Lower lobe of right lung (tissue), 2 donors: Measurements from ENCODE around the gene NTF4. TPM values are rescaled to one million over a fixed set of nuclear protein-coding genes. Genes with fewer than 3 reads are reported as not detected.

ENCODE experiments used
- ATAC-seq, 2 donors: fragments of 200-7000 bp; cut with Tn5 transposase; one replicate each; pipeline ENCODE4 v1.9.1; 2020 to 2022; ENCODE audit warnings: mild to moderate bottlenecking in 2 of 2, moderate library complexity in 2 of 2
- DNase-seq: peaks from one replicate; pipeline ENCODE4 v3.0.0-alpha.2; 2020
- H3K27ac ChIP-seq: fragments of 200-600 bp; one replicate; pipeline ENCODE4 v1.8.0; 2022
- H3K27me3 ChIP-seq: fragments of 200-600 bp; one replicate; pipeline ENCODE4 v1.8.0; 2022; ENCODE audit warnings: low read depth
- H3K36me3 ChIP-seq: fragments of 200-600 bp; one replicate; pipeline ENCODE4 v1.8.0; 2022; ENCODE audit warnings: mild to moderate bottlenecking
- H3K4me1 ChIP-seq: fragments of 200-600 bp; one replicate; pipeline ENCODE4 v1.8.0; 2022
- H3K4me3 ChIP-seq: fragments of 200-600 bp; one replicate; pipeline ENCODE4 v1.8.0; 2022; ENCODE audit warnings: mild to moderate bottlenecking
- H3K9me3 ChIP-seq: fragments of 200-600 bp; one replicate; pipeline ENCODE4 v1.8.0; 2022
- intact Hi-C: fragments of 100-400 bp; cut with DNase I; formaldehyde crosslinking; loops from one replicate; pipeline ENCODE4 v1.11.0; 2022
- total RNA-seq: library from RNA; stranded (reverse); fragmentation: NEBNext Ultra II Directional; extraction: Animal tissue kit (Norgen Biotek cat#: 25700); gene quantifications from one replicate; pipeline ENCODE4 v1.2.1, GENCODE V29; 2021
- TF ChIP-seq, protein P1 (sequence below): fragments of 200-600 bp; IDR thresholded peaks from one replicate; pipeline ENCODE4 v1.8.0; 2022; ENCODE audit warnings: antibody characterized with exemption, mild to moderate bottlenecking
- donor health status: DM: no; HTN: yes; CAD: no; lungs with severe emphysema.

NTF4 gene
- total RNA-seq, 1 donor from 2014 or later: 3.1 TPM

DNA sequence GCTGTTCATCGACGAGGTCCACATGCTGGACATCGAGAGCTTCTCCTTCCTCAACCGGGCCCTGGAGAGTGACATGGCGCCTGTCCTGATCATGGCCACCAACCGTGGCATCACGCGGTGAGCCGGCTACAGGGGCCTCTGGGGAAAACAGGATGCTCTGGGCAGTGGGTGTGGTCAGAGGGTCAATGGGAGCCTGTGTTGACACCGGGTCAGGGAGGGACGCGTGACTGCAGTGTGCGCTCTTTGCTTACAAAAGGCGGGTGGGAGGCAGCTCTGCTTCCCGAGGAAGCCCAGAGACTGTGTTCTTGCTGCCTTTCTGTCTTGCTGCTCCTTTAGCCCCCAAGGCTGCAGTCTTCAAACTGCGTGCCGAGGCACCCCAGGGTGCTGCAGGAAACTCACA lies 53.4 kb downstream of the NTF4 start:
- ATAC-seq (no peak), DNase-seq (no peak)
- Histone ChIP-seq H3K4me3 (no peak overlapping the region), H3K9me3 (no peaks in the 10 kb centered on the region), H3K4me1 (no peaks in the 10 kb centered on the region), H3K27ac (no peak overlapping the region), H3K36me3 (peaks cover 68% of the 10 kb centered on the region), H3K27me3 (no peaks in the 10 kb centered on the region)
- TF ChIP-seq, protein P1, sequence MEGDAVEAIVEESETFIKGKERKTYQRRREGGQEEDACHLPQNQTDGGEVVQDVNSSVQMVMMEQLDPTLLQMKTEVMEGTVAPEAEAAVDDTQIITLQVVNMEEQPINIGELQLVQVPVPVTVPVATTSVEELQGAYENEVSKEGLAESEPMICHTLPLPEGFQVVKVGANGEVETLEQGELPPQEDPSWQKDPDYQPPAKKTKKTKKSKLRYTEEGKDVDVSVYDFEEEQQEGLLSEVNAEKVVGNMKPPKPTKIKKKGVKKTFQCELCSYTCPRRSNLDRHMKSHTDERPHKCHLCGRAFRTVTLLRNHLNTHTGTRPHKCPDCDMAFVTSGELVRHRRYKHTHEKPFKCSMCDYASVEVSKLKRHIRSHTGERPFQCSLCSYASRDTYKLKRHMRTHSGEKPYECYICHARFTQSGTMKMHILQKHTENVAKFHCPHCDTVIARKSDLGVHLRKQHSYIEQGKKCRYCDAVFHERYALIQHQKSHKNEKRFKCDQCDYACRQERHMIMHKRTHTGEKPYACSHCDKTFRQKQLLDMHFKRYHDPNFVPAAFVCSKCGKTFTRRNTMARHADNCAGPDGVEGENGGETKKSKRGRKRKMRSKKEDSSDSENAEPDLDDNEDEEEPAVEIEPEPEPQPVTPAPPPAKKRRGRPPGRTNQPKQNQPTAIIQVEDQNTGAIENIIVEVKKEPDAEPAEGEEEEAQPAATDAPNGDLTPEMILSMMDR: no peak
- intact Hi-C loops: no loop called here

Other genes starting within 250 kb of the NTF4 start
- 22.7 TPM for gene HSD17B14, start 228.3 kb downstream of the NTF4 start, total RNA-seq
- 21.2 TPM for gene PLEKHA4, start 196.2 kb downstream of the NTF4 start, total RNA-seq
- 80.4 TPM for gene PPP1R15A, start 192.4 kb downstream of the NTF4 start, total RNA-seq
- gene TULP2, start 166.1 kb downstream of the NTF4 start, total RNA-seq: not detected
- 310 TPM for gene NUCB1, start 164.5 kb downstream of the NTF4 start, total RNA-seq
- 1.9 TPM for gene DHDH, start 131.1 kb downstream of the NTF4 start, total RNA-seq
- 142 TPM for gene BAX, start 109.9 kb downstream of the NTF4 start, total RNA-seq
- 9,799 TPM for gene FTL, start 99.5 kb downstream of the NTF4 start, total RNA-seq
- gene GYS1, start 71.5 kb downstream of the NTF4 start, total RNA-seq: 24.8 TPM
- 45.3 TPM for gene RUVBL2, start 70.9 kb downstream of the NTF4 start, total RNA-seq
- not detected for gene LHB, start 47.7 kb downstream of the NTF4 start, total RNA-seq
- not detected for gene CGB3, start 40.5 kb downstream of the NTF4 start, total RNA-seq
- gene CGB2, start 32.9 kb downstream of the NTF4 start, total RNA-seq: not detected
- not detected for gene CGB1, start 27.9 kb downstream of the NTF4 start, total RNA-seq
- not detected for gene CGB5, start 21.0 kb downstream of the NTF4 start, total RNA-seq
- not detected for gene CGB8, start 15.7 kb downstream of the NTF4 start, total RNA-seq
- 0.77 TPM for gene CGB7, start 7.1 kb downstream of the NTF4 start, total RNA-seq
- not detected for gene KCNA7, start 7.9 kb upstream of the NTF4 start, total RNA-seq
- 203 TPM for gene SNRNP70, start 20.6 kb upstream of the NTF4 start, total RNA-seq
- gene LIN7B, start 49.6 kb upstream of the NTF4 start, total RNA-seq: 10.6 TPM
- 1.4 TPM for gene C19orf73, start 54.3 kb upstream of the NTF4 start, total RNA-seq
- gene PPFIA3, start 54.7 kb upstream of the NTF4 start, total RNA-seq: 4.3 TPM
- 1.8 TPM for gene HRC, start 90.6 kb upstream of the NTF4 start, total RNA-seq
- 51.6 TPM for gene TRPM4, start 93.0 kb upstream of the NTF4 start, total RNA-seq